GM20431 (cell line): ENCODE results near the gene KRTAP12-2.
"Not testable (repeated sequence)": the region's sequence is repeated elsewhere in the genome, so short reads cannot be mapped to it uniquely, and the experiment has no call there.

ENCODE experiments used
- in situ Hi-C: fragments of 300-500 bp; cut with MseI, MboI; formaldehyde crosslinking; loops from one replicate; pipeline ENCODE4 v1.15.0; 2020; ENCODE audit warnings: low sequenced_read_pairs; ENCODE audit not compliant: unreplicated experiment

The KRTAP12-2 gene

GRCh38 chr21:44653656-44654575 is 12.8 kb downstream of the KRTAP12-2 start:
- in situ Hi-C loops: no loop called here

- in situ Hi-C loops: no loop called here
Measured at GRCh38 chr21:44653123-44653522, 13.6 kb downstream of the KRTAP12-2 start.

- in situ Hi-C loops: no loop called here
Measured at GRCh38 chr21:44650973-44651675, 15.6 kb downstream of the KRTAP12-2 start.

DNA sequence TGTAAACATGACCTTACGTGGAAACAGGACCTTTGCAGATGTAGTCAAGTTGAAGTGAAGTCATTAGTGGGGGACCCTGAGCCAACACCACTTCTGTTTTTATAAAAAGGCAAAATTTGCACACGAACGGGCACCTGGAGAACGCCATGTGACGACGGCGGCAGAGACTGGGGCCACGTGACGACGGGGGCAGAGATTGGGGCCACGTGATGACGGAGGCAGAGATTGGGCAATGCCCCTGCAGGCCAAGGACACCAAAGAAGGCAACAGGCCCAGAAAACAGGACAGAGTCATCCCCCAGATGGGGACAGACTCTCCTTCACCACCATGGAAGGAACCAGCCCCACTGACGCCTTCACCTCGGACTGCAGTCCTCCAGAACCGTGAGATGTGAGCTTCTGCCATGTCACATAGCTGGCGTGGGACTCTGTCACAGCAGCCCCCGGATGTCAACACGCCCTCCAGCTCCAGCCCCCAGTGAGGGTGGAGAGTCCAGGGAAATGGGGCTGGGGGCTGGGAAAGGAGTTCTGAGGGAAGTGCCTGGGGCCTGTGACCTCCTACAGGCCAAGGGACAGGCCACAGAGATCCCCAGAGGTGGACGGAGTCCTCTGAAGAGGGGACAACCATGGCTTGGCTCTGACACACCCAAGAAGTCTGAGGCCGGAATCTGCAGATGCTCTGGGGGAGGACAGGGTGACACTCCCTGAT is 16.3 kb downstream of the KRTAP12-2 start:
- in situ Hi-C loops: no loop called here

DNA sequence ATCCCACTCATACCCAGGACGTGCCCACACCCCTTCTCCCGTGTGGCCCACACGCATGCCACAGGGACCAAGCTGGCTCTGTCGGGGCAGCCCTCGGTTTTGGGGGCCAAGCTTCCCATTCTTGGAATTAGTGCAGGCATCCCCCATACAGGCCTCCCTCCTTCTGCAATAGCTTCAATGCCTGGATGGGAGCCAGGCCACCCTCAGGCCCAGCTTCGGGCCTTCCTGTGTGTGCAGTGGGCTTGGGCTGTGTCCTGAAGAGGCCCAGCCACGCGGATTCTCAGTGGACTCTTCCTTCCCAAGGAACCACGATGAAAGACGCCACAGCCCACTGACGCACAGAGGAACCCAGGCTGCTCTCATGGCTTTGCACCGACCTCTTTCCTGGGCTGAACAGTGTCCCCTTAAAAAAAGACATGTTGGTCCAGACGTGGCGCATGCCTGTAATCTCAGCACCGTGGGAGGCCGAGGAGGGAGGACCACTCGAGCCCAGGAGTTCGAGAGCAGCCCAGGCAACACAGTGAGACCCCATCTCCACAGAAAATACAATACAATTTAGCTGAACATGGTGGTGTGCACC is 17.1 kb downstream of the KRTAP12-2 start:
- in situ Hi-C loops: no loop called here

GRCh38 chr21:44648557-44649311 is 18.0 kb downstream of the KRTAP12-2 start:
- in situ Hi-C loops: no loop called here

DNA sequence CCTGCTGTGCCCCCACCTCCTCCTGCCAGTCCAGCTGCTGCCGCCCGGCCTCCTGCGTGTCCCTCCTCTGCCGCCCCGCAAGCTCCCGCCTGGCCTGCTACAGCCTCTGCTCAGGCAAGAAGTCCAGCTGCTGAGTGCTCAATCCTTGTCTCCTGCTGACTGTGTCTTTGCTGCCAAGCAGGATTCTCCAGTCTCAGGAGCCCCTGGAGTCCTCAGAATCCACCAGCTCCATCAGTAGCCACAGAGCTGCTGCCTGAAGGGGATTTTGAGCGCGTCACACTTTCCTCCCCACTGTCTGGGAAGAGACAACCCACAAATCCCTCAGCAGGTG is 19.5 kb downstream of the KRTAP12-2 start:
- in situ Hi-C loops: no loop called here

DNA sequence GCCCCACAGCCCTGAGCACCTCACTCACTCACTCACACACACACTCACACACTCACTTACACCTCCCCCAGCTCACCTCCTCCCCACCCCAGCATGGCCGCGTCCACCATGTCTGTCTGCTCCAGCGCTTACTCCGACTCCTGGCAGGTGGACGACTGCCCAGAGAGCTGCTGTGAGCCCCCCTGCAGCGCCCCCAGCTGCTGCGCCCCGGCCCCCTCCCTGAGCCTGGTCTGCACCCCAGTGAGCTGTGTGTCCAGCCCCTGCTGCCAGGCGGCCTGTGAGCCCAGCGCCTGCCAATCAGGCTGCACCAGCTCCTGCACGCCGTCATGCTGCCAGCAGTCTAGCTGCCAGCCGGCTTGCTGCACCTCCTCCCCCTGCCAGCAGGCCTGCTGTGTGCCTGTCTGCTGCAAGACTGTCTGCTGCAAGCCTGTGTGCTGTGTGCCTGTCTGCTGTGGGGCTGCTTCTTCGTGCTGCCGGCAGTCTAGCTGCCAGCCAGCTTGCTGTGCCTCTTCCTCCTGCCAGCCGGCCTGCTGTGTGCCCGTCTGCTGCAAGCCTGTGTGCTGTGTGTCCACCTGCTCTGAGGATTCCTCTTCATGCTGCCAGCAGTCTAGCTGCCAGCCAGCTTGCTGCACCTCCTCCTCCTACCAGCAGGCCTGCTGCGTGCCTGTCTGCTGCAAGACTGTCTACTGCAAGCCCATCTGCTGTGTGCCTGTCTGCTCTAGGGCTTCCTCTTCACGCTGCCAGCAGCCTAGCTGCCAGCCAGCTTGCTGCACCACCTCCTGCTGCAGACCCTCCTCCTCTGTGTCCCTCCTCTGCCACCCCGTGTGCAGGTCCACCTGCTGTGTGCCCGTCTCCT is 20.1 kb downstream of the KRTAP12-2 start, which contains the start of gene KRTAP10-11:
Gene KRTAP10-11, plus strand, starts transcription at position 49 of the 856 bp plus-strand sequence. Its CDS starts 45 bp downstream, at position 94.
- in situ Hi-C loops: not testable (repeated sequence)

DNA sequence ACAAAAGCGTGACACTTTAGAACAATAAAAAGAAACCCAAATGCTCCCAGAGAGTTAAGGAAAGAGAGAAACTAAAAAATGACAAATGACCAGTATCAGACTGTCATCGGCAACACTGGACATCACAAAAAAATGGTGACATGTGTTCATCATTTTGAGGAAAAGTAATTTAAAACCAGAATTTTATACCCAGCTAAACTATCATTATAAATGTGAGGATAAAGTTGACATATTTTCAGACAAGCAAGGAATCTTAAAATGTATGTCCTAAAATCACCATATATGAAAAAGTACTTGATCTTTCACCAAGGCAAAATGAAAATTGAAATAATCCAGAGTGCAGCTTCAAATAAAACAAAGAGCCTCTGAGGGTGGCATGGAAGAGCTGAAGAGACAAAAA is 21.8 kb downstream of the KRTAP12-2 start:
- in situ Hi-C loops: no loop called here

- in situ Hi-C loops: no loop called here
Measured at GRCh38 chr21:44643741-44644310, 22.9 kb downstream of the KRTAP12-2 start.

GRCh38 chr21:44640761-44641160 is 26.0 kb downstream of the KRTAP12-2 start:
- in situ Hi-C loops: no loop called here

- in situ Hi-C loops: no loop called here
Measured at GRCh38 chr21:44639331-44639655, 27.4 kb downstream of the KRTAP12-2 start.

- in situ Hi-C loops: not testable (repeated sequence)
Measured at GRCh38 chr21:44638506-44639330, 28.0 kb downstream of the KRTAP12-2 start.

DNA sequence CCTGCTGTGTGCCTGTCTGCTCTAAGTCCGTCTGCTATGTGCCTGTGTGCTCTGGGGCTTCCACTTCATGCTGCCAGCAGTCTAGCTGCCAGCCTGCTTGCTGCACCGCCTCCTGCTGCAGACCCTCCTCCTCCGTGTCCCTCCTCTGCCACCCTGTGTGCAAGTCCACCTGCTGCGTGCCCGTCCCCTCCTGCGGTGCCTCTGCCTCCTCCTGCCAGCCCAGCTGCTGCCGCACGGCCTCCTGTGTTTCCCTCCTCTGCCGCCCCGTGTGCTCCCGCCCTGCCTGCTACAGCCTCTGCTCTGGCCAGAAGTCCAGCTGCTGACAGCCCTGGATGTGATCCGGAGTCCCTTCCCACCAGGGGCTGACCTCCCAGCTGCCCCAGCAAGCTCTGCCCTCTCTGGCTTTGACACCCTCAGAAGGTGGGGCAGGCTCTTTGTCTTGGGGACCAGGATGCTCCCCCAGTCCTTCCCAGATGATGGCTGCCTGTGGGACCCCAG is 28.8 kb downstream of the KRTAP12-2 start:
- in situ Hi-C loops: not testable (repeated sequence)

- in situ Hi-C loops: no loop called here
Measured at GRCh38 chr21:44637018-44637850, 29.5 kb downstream of the KRTAP12-2 start, which contains the start of gene KRTAP10-10. Gene KRTAP10-10 (plus strand): TSS chr21:44637356. CDS start chr21:44637418, 62 bp downstream.

- in situ Hi-C loops: no loop called here
Measured at GRCh38 chr21:44636209-44637017, 30.3 kb downstream of the KRTAP12-2 start.
